Mesodermal cell (in vitro differentiated cells): Measurements from ENCODE around the gene ITPR1.

Source experiments
- H3K27ac ChIP-seq: 2 replicates; pipeline ENCODE4 v1.7.0; 2013; ENCODE audit warnings: mild to moderate bottlenecking, low read depth, low read length, moderate library complexity; ENCODE audit not compliant: severe bottlenecking
- H3K36me3 ChIP-seq: 2 replicates; pipeline ENCODE4 v1.7.1; 2013; ENCODE audit warnings: mild to moderate bottlenecking, low read length, moderate library complexity; ENCODE audit not compliant: control insufficient read depth, insufficient read depth
- H3K4me1 ChIP-seq: one replicate; pipeline ENCODE4 v1.7.1; 2013; ENCODE audit warnings: mild to moderate bottlenecking, low read length; ENCODE audit not compliant: insufficient read depth, control insufficient read depth, poor library complexity, severe bottlenecking
- H3K4me3 ChIP-seq: 2 replicates; pipeline ENCODE4 v1.7.0; 2013; ENCODE audit warnings: low read length, control low read depth, mild to moderate bottlenecking; ENCODE audit not compliant: insufficient read depth, poor library complexity, severe bottlenecking; ENCODE audit errors: extremely low read depth
- H3K9me3 ChIP-seq: 2 replicates; pipeline ENCODE4 v1.7.1; 2013; ENCODE audit warnings: mild to moderate bottlenecking, low read length, moderate library complexity; ENCODE audit not compliant: control insufficient read depth
- WGBS, 2 experiments: methylation state at CpG; one replicate each; pipeline ENCODE4 v1.1.5; 2013; ENCODE audit warnings: missing lambda C conversion rate in 2 of 2; ENCODE audit not compliant: insufficient coverage in 2 of 2; 5-methylcytosine and 5-hydroxymethylcytosine counted together

The ITPR1 gene

DNA sequence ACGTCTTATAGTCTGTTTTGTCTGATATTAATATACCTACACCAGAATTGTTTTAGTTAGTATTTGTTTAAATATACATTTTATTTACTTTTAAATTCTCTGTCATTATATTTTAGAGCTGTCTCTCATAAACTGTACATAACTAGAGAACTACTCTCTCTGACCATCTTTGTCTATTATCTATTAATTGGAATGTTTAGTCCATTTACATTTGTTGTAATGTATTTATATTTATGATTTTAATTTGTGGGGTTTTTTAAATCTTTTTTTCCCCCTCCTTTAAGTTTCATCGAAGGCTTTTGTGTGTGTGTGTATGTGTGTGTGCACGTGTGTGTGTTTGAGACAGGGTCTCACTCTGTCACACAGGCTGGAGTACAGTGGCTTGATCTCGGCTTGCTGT, 47.1 kb downstream of the ITPR1 start:
- 90 to 92% methylated on average over 1 to 2 of the region's 4 CpGs for WGBS, 2 experiments
- Histone ChIP-seq H3K4me3 (no peak overlapping the region), H3K27ac (no peak overlapping the region), H3K36me3 (no peaks in the 10 kb centered on the region), H3K9me3 (peaks cover 14% of the 10 kb centered on the region), H3K4me1 (no peaks in the 10 kb centered on the region)

DNA sequence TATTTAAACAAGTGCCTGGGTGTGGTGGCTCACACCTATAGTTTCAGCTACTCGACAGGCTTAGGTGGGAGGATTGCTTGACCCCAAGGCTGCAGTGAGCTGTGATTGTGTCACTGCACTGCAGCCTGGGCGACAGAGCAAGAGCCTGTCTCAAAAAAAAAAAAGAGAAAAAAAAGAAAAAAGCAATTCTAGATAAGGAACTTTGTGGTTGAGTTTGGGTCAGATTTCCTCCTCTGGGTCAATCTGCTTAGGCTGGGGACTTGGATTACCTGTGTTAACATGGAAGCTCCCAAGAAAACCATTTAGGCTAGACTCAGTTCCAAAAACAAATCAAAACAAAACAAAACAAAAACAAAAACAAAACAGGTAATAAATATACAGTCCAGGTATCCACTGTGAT, 50.0 kb downstream of the ITPR1 start:
- 73 to 93% methylated on average over 2 of the region's 2 CpGs for WGBS, 2 experiments
- H3K4me1 ChIP-seq = no peaks in the 10 kb centered on the region
- peaks cover 7% of the 10 kb centered on the region for H3K9me3 ChIP-seq
- no peak overlapping the region for H3K4me3 ChIP-seq
- no peak overlapping the region for H3K27ac ChIP-seq
- no peaks in the 10 kb centered on the region for H3K36me3 ChIP-seq

DNA sequence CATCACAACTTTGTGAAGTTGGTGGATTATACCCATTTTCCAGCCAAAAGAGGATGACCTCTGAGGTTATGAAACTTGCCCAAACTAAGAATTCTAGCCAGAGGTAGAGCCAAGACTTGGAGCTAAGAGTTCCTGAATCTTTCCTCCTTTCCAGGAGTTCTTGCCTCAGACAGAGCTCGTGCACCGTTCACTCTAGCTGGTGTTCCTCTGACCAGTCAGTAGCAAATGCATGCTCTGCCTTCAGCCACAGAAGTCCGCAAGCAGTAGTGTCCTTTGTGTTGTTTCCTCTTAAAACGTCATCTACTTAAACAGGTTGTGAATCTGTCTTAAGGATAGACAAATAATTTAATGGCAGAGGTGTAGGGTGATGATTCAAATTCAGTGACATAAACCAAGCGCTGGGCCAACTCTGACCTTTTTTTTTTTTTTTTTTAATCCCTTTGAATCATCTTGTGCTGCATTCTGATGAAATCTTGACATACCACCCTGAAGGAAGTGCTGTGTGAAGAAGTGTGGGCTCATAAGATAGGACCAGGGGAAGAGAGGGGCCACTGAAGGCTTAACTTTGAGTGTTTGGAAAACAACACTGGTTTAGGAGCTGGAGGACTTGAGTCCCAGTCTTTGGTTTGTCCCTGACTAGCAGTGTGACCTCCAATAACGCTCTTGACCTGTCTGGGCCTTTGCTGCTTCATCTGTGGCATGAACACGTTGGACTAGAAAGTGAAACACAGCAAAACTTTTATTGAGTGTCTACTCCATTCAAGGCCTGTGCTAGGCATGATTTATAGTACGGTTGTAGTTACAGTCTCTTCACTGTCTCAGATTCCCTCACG, 53.4 kb downstream of the ITPR1 start:
- H3K36me3 ChIP-seq = no peaks in the 10 kb centered on the region
- no peak overlapping the region for H3K27ac ChIP-seq
- no peaks in the 10 kb centered on the region for H3K9me3 ChIP-seq
- H3K4me1 ChIP-seq = no peaks in the 10 kb centered on the region
- no peak overlapping the region for H3K4me3 ChIP-seq
- WGBS, 2 experiments = 84 to 89% methylated on average over 5 to 6 of the region's 9 CpGs

DNA sequence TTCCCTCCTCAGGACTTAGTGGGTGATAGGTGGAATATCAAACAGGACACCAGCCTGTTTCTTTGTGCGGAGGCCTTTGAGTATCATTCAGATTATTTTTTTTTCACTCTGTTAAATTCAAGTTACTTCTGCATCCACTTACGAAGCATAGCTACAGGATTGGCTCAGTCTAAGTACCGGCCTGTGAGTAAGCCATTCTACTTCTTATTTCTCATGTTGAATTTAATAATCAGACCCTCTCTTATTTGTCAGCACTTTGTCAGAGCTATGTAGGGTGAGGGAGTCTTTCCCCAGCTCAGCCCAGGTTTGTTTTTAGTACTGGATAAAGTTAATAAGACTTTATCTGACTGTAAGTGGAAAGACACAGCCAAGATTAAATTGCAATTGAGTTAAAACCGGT, 54.7 kb downstream of the ITPR1 start:
- no peak overlapping the region for H3K27ac ChIP-seq
- WGBS, 2 experiments = 73 to 90% methylated on average over 2 to 3 of the region's 4 CpGs
- no peaks in the 10 kb centered on the region for H3K9me3 ChIP-seq
- H3K36me3 ChIP-seq = no peaks in the 10 kb centered on the region
- no peaks in the 10 kb centered on the region for H3K4me1 ChIP-seq
- no peak overlapping the region for H3K4me3 ChIP-seq

DNA sequence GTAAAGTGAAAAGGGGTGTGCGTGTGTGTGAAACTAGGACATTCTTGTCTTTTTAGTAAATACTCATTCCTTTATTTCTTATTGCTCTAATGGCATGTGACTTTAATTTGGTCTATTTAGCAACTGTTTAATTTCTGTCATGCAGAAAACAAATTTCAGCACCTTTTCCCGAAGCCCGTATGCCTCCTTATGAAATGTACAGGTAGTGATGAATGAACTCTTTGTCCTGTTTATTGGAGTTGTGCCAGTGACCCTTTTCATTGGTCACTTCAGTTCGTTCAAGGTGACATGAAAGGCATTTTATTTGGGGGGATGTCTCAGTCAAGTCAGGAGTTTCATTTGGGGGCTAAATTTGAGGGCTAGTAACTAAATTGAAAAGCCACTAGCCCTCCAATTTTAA, 55.2 kb downstream of the ITPR1 start:
- no peaks in the 10 kb centered on the region for H3K9me3 ChIP-seq
- no peak overlapping the region for H3K4me3 ChIP-seq
- H3K27ac ChIP-seq = no peak overlapping the region
- H3K4me1 ChIP-seq = no peaks in the 10 kb centered on the region
- no peaks in the 10 kb centered on the region for H3K36me3 ChIP-seq
- 80 to 100% methylated on average over 2 to 3 of the region's 4 CpGs for WGBS, 2 experiments

DNA sequence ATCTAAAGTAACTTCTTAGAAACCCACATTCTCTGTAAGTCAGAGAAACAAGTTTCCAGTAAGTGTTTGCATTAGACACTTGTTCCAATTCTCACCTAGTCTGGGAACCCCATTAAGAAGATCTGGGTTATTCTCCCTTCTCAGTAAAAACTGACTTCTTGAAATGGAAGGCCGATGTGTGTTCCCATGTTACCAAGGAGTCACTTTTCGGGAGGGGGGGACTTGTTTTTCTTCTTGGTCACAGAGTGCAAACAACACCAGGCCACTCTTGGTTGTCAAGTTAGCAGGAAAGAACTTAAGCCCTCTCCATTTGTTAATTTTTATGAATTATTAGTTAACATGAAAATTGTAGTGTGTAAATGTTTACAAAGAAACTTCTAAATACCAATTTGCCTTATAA, 55.6 kb downstream of the ITPR1 start:
- no peaks in the 10 kb centered on the region for H3K9me3 ChIP-seq
- no peaks in the 10 kb centered on the region for H3K4me1 ChIP-seq
- H3K4me3 ChIP-seq = no peak overlapping the region
- WGBS, 2 experiments = 100% methylated on average over 1 of the region's 2 CpGs; no CpG with 5 or more reads in 1 of the 2 experiments
- no peaks in the 10 kb centered on the region for H3K36me3 ChIP-seq
- no peak overlapping the region for H3K27ac ChIP-seq

DNA sequence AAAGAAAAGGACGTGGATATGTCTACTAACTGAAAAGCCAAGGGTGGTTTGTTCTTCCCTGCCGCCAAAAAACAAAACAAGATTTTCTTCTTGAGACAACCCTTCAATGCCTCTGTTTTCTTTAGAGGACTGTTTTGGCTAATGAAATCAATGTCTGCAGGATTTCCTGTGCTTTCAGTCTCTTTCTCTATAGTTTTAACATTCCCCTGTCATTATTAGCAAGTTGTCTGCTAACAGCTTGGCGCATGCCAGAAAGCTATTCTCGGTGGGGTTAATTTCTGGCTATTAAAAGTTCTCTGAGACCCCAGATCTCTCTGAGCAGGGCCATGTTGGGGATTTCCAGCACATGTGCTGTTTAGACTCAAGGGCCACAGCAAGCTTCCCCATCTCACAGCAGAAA, 56.7 kb downstream of the ITPR1 start:
- H3K4me3 ChIP-seq = no peak overlapping the region
- H3K9me3 ChIP-seq = no peaks in the 10 kb centered on the region
- H3K27ac ChIP-seq = peak overlapping the region; percentile 60
- no peaks in the 10 kb centered on the region for H3K36me3 ChIP-seq
- no peaks in the 10 kb centered on the region for H3K4me1 ChIP-seq
- WGBS, 2 experiments = 86 to 96% methylated on average over 2 of the region's 4 CpGs

DNA sequence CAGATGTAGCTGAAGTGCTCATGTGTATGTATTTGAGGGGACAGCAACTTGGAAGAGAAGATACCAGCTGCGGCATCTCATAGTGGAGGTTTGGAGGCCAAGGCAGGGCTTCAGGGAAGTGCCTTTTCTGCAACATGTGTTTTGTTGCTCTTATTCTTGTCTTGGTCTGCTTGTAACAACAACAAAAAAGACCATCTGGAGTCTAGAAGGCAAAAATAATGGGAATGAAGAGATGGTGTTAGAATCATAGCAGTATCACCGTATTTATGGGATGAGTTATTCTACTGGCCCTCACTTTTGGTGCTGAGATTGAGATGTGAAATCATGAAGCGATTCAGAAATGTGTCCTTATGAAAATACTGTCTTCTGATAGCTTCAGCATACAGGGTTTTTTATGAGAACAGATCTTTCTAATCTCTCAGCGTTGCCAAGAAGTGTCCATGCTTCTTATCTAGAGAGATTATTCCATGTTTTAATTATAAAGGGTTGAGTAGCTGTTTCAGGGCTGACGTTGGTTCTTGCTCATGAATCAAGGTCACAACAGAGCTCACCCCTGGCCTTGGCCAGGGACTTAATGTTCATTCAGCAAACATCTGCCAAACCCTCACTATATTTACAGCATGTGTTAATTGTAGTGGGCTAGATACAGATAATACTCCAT, 58.0 kb downstream of the ITPR1 start:
- H3K4me1 ChIP-seq = no peaks in the 10 kb centered on the region
- WGBS, 2 experiments = 89 to 100% methylated on average over 1 to 2 of the region's 5 CpGs
- H3K36me3 ChIP-seq = no peaks in the 10 kb centered on the region
- no peaks in the 10 kb centered on the region for H3K9me3 ChIP-seq
- H3K27ac ChIP-seq = no peak overlapping the region
- no peak overlapping the region for H3K4me3 ChIP-seq

DNA sequence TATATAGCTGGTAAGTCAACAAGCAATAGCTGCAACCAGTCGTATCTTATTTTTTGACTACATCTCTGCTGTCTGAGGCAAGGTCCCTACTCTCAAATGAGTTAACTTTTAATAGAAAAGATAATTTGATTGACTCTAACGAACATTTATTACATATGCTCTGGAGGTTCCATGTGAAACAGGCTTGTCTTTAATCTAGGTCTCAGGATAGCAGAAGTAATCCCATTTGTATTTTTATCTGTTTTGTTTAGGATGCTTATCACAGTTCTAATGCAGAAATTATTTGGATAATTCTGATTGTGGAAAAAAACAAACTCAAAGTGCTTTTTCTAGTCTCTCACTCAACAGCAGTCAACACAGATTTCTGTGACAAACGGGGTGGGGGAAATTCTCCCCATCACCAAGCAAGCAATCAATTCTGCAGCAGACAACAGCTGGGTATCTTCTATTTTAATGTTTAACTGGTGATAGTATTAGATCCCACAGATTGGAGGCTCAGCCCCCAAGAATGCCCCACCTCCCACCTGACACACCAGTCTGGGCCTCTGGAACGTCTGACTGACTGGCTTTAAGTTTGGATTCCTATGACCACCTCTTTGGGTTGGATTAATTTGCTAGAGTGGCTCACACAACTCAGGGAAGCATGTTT, 58.8 kb downstream of the ITPR1 start:
- no peaks in the 10 kb centered on the region for H3K4me1 ChIP-seq
- no peak overlapping the region for H3K27ac ChIP-seq
- H3K4me3 ChIP-seq = no peak overlapping the region
- 60 to 80% methylated on average over 1 of the region's 4 CpGs for WGBS, 2 experiments
- H3K9me3 ChIP-seq = no peaks in the 10 kb centered on the region
- no peaks in the 10 kb centered on the region for H3K36me3 ChIP-seq

DNA sequence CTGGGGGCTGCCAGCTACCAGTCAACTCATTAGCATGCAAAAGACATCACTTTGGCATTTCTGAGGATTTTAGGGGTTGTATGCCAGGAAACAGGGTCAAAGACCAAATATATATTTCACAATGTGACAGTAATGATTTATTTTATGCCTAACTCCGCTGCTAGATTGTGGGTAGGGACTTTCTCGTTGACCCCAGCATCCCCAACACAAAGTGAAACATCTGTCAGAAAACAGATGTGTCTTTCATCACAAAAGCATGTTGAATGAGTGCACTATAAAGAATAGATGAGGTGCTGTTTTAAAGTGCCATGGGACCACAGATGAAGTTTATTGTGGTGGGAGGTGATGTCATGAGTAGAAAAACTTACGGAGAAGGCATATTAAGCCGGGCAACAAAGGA, 59.7 kb downstream of the ITPR1 start:
- no peak overlapping the region for H3K4me3 ChIP-seq
- no peaks in the 10 kb centered on the region for H3K36me3 ChIP-seq
- H3K9me3 ChIP-seq = no peaks in the 10 kb centered on the region
- no peak overlapping the region for H3K27ac ChIP-seq
- H3K4me1 ChIP-seq = no peaks in the 10 kb centered on the region
- WGBS, 2 experiments = 65 to 81% methylated on average over 2 of the region's 4 CpGs
